Endodermal cell (in vitro differentiated cells): ENCODE results near the gene HHIPL2. TPM values are rescaled to one million over a fixed set of nuclear protein-coding genes. Genes with fewer than 3 reads are reported as not detected.

ENCODE experiments used
- DNase-seq: peaks from one replicate; pipeline ENCODE4 v3.0.0-alpha.2; 2017
- H3K27ac ChIP-seq: 2 replicates; pipeline ENCODE4 v1.5.1; 2013; ENCODE audit warnings: mild to moderate bottlenecking, low read depth, low read length, moderate library complexity
- H3K27me3 ChIP-seq: 2 replicates; pipeline ENCODE4 v1.6.1; 2013; ENCODE audit warnings: mild to moderate bottlenecking, low read length, moderate library complexity; ENCODE audit not compliant: insufficient read depth, control insufficient read depth, poor library complexity, severe bottlenecking
- H3K36me3 ChIP-seq: 2 replicates; pipeline ENCODE4 v1.7.0; 2013; ENCODE audit warnings: mild to moderate bottlenecking, low read length, moderate library complexity; ENCODE audit not compliant: control insufficient read depth, insufficient read depth
- H3K4me1 ChIP-seq: one replicate; pipeline ENCODE4 v1.7.0; 2013; ENCODE audit warnings: low read length; ENCODE audit not compliant: control insufficient read depth, insufficient read depth
- H3K4me3 ChIP-seq: 2 replicates; pipeline ENCODE4 v1.5.1; 2013; ENCODE audit warnings: mild to moderate bottlenecking, low read length, moderate library complexity
- H3K9ac ChIP-seq: 2 replicates; pipeline ENCODE4 v1.6.1; 2013; ENCODE audit warnings: mild to moderate bottlenecking, low read length, moderate library complexity; ENCODE audit not compliant: poor library complexity, severe bottlenecking; ENCODE audit errors: extremely low read depth
- H3K9me3 ChIP-seq: 2 replicates; pipeline ENCODE4 v1.6.1; 2013; ENCODE audit warnings: mild to moderate bottlenecking, low read length, moderate library complexity; ENCODE audit not compliant: control insufficient read depth
- H3K27ac Mint-ChIP-seq: 2 replicates; pipeline ENCODE4 v1.8.0; 2020; ENCODE audit warnings: mixed read lengths
- H3K27me3 Mint-ChIP-seq: 2 replicates; pipeline ENCODE4 v1.8.0; 2021; ENCODE audit warnings: mild to moderate bottlenecking, mixed read lengths; ENCODE audit not compliant: insufficient read depth
- H3K36me3 Mint-ChIP-seq: 2 replicates; pipeline ENCODE4 v1.8.0; 2020; ENCODE audit warnings: low read depth, mixed read lengths
- H3K4me1 Mint-ChIP-seq: 2 replicates; pipeline ENCODE4 v1.8.0; 2020; ENCODE audit warnings: mixed read lengths
- H3K4me3 Mint-ChIP-seq: 2 replicates; pipeline ENCODE4 v1.8.0; 2020; ENCODE audit warnings: mild to moderate bottlenecking, moderate library complexity, mixed read lengths
- H3K9me3 Mint-ChIP-seq: 2 replicates; pipeline ENCODE4 v1.8.0; 2020; ENCODE audit warnings: mild to moderate bottlenecking, mixed read lengths
- CTCF ChIP-seq: fragments of 200-600 bp; sonication (generic); conservative IDR thresholded peaks from 2 replicates; pipeline ENCODE4 v1.5.0; 2021; ENCODE audit warnings: antibody characterized with exemption, mild to moderate bottlenecking
- WGBS, 2 experiments: methylation state at CpG; one replicate each; pipeline versions ENCODE4 v1.1.5 to v1.1.7; 2013; ENCODE audit warnings: missing lambda C conversion rate in 2 of 2, mixed read lengths in 1 of 2; ENCODE audit not compliant: insufficient coverage in 1 of 2, insufficient read length in 1 of 2; 5-methylcytosine and 5-hydroxymethylcytosine counted together
- total RNA-seq, 2 donors: library from RNA; stranded (reverse); fragmentation: NEBNext Ultra II Directional in 1 of 2; extraction: Animal tissue kit (Norgen Biotek cat#: 25700) in 1 of 2; gene quantifications; 2 replicates in 1 of 2; 3 replicates in 1 of 2; pipeline ENCODE4 v1.2.1, GENCODE V29; 2021

HHIPL2 gene
- total RNA-seq, 2 donors from 2014 or later = 0.49 to 1.6 TPM

- no peak for DNase-seq
- H3K9ac ChIP-seq = no peak overlapping the region
- H3K4me3 Mint-ChIP-seq = no peak overlapping the region
- no peaks in the 10 kb centered on the region for H3K9me3 ChIP-seq
- no peak overlapping the region for H3K4me3 ChIP-seq
- peaks cover 6% of the 10 kb centered on the region for H3K4me1 ChIP-seq
- H3K36me3 ChIP-seq = peaks cover 40% of the 10 kb centered on the region
- H3K27me3 ChIP-seq = peaks cover 8% of the 10 kb centered on the region
- TF ChIP-seq CTCF = no peak
- peaks cover 27% of the 10 kb centered on the region for H3K4me1 Mint-ChIP-seq
- H3K27ac ChIP-seq = no peak overlapping the region
- H3K9me3 Mint-ChIP-seq = peaks cover 2% of the 10 kb centered on the region
- no peak overlapping the region for H3K27ac Mint-ChIP-seq
- peaks cover 41% of the 10 kb centered on the region for H3K36me3 Mint-ChIP-seq
- WGBS, 2 experiments = 97 to 100% methylated on average over 1 to 2 of the region's 2 CpGs
- peaks cover 1% of the 10 kb centered on the region for H3K27me3 Mint-ChIP-seq
Observed at GRCh38 chr1:222586842-222587241, 38.9 kb upstream of the HHIPL2 start.

- peaks cover 2% of the 10 kb centered on the region for H3K9me3 Mint-ChIP-seq
- no peak overlapping the region for H3K4me3 Mint-ChIP-seq
- TF ChIP-seq CTCF = no peak
- peaks cover 4% of the 10 kb centered on the region for H3K4me1 ChIP-seq
- H3K27me3 ChIP-seq = peaks cover 8% of the 10 kb centered on the region
- DNase-seq = no peak
- H3K27ac Mint-ChIP-seq = no peak overlapping the region
- H3K4me1 Mint-ChIP-seq = peaks cover 18% of the 10 kb centered on the region
- H3K27ac ChIP-seq = no peak overlapping the region
- no peaks in the 10 kb centered on the region for H3K9me3 ChIP-seq
- H3K36me3 ChIP-seq = peaks cover 52% of the 10 kb centered on the region
- no peaks in the 10 kb centered on the region for H3K27me3 Mint-ChIP-seq
- H3K9ac ChIP-seq = no peak overlapping the region
- H3K4me3 ChIP-seq = no peak overlapping the region
- peaks cover 57% of the 10 kb centered on the region for H3K36me3 Mint-ChIP-seq
- 87 to 93% methylated on average over 3 to 5 of the region's 5 CpGs for WGBS, 2 experiments
Observed at GRCh38 chr1:222583079-222583478, 35.2 kb upstream of the HHIPL2 start.

- no peak overlapping the region for H3K4me3 ChIP-seq
- TF ChIP-seq CTCF = no peak
- no peak overlapping the region for H3K9ac ChIP-seq
- no peaks in the 10 kb centered on the region for H3K9me3 ChIP-seq
- peaks cover 17% of the 10 kb centered on the region for H3K27me3 ChIP-seq
- peaks cover 4% of the 10 kb centered on the region for H3K4me1 ChIP-seq
- WGBS, 2 experiments = 89 to 92% methylated on average over 2 to 4 of the region's 4 CpGs
- Mint-ChIP-seq H3K4me3 (no peak overlapping the region), H3K27ac (no peak overlapping the region), H3K9me3 (peaks cover 2% of the 10 kb centered on the region), H3K27me3 (no peaks in the 10 kb centered on the region), H3K36me3 (peaks cover 56% of the 10 kb centered on the region), H3K4me1 (peaks cover 18% of the 10 kb centered on the region)
- no peak for DNase-seq
- no peak overlapping the region for H3K27ac ChIP-seq
- H3K36me3 ChIP-seq = peaks cover 49% of the 10 kb centered on the region
Observed at GRCh38 chr1:222582099-222582774, 34.3 kb upstream of the HHIPL2 start.
